HCT116 (cell line): ENCODE measurements around the gene PFKFB2. TPM values are rescaled to one million over a fixed set of nuclear protein-coding genes. Genes with fewer than 3 reads are reported as not detected.

ENCODE experiments used
- ATAC-seq: fragments of 200-7000 bp; cut with Tn5 transposase; 2 replicates; pipeline ENCODE4 v1.9.1; 2020; ENCODE audit warnings: mild to moderate bottlenecking, moderate library complexity
- BruUV-seq: library from RNA; stranded (reverse); fragments of 400-500 nt; replicated peaks from 2 replicates; lab custom pipeline; 2021; lab: Mats Ljungman, UMichigan
- CTCF ChIA-PET: fragments of 300-600 bp; sonication (Branson Sonifier 250); formaldehyde crosslinking; loops from one replicate; lab custom pipeline; 2021; ENCODE audit warnings: antibody characterized with exemption; lab: Charles Lee
- POLR2A ChIA-PET: fragments of 300-600, 350-600 bp; sonication (Branson Sonifier 250); formaldehyde crosslinking; loops from one replicate; lab custom pipeline; 2021; ENCODE audit warnings: antibody characterized with exemption; lab: Charles Lee
- RAD21 ChIA-PET, 2 experiments: fragments of 300-600 bp; sonication (Branson Sonifier 250); formaldehyde crosslinking; loops; one replicate each; lab custom pipeline; 2023; ENCODE audit warnings: low total read pairs in 2 of 2; ENCODE audit not compliant: uncharacterized antibody in 2 of 2, unreplicated experiment in 2 of 2, low non-redundant PET in 1 of 2; lab: Charles Lee
- DNase-seq: peaks from one replicate; pipeline ENCODE4 v3.0.0-alpha.2; 2010; ENCODE audit warnings: low read depth, low spot score
- H2AFZ ChIP-seq: fragments of 200-600 bp; shearing (Covaris generic), sonication (generic); 2 replicates; pipeline ENCODE4 v1.6.1; 2017; ENCODE audit warnings: low read depth, mixed run types, mixed read lengths, antibody characterized with exemption, low read length; ENCODE audit not compliant: poor library complexity, severe bottlenecking
- H3K27ac ChIP-seq: 2 replicates; pipeline ENCODE4 v1.5.1; 2012; ENCODE audit warnings: low read depth, low read length
- H3K27me3 ChIP-seq: fragments of 200-600 bp; sonication (generic); 2 replicates; pipeline ENCODE4 v1.6.1; 2016; ENCODE audit warnings: mixed run types, low read length, mixed read lengths; ENCODE audit not compliant: insufficient read depth
- H3K36me3 ChIP-seq, 2 experiments: fragments of 200-500 bp in 1 of 2; fragments of 200-600 bp in 1 of 2; sonication (Bioruptor generic) in 1 of 2; sonication (generic) in 1 of 2; 2 replicates each; pipeline versions ENCODE4 v1.5.1 to v1.6.1; 2014 to 2016; ENCODE audit warnings: low read length in 2 of 2, inconsistent platforms in 1 of 2, mixed read lengths in 1 of 2, mixed run types in 1 of 2; ENCODE audit not compliant: insufficient read depth in 2 of 2, control insufficient read depth in 1 of 2
- H3K4me1 ChIP-seq, 2 experiments: fragments of 200-600 bp in 1 of 2; sonication (generic) in 1 of 2; 2 replicates each; pipeline versions ENCODE4 v1.5.1 to v1.6.1; 2012 to 2017; ENCODE audit warnings: low read length in 2 of 2, inconsistent platforms in 1 of 2, mild to moderate bottlenecking in 1 of 2, mixed read lengths in 1 of 2, mixed run types in 1 of 2, moderate library complexity in 1 of 2; ENCODE audit not compliant: insufficient read depth in 2 of 2, control insufficient read depth in 1 of 2
- H3K4me2 ChIP-seq: fragments of 200-600 bp; sonication (generic); 2 replicates; pipeline ENCODE4 v1.6.1; 2017; ENCODE audit warnings: mixed run types, low read length, mixed read lengths
- H3K4me3 ChIP-seq, 2 experiments: fragments of 200-600 bp in 1 of 2; sonication (generic) in 1 of 2; replicated peaks in 1 of 2; 2 replicates each; pipeline ENCODE4 v1.5.1; 2011 to 2016; ENCODE audit warnings: low read length in 2 of 2, control low read depth in 1 of 2, low read depth in 1 of 2, mild to moderate bottlenecking in 1 of 2, mixed read lengths in 1 of 2, mixed run types in 1 of 2
- H3K79me2 ChIP-seq: fragments of 200-600 bp; sonication (generic); 2 replicates; pipeline ENCODE4 v1.6.1; 2017; ENCODE audit warnings: mild to moderate bottlenecking, mixed run types, low read length, moderate library complexity, mixed read lengths; ENCODE audit not compliant: insufficient read depth
- H3K9ac ChIP-seq: fragments of 200-600 bp; sonication (generic); 2 replicates; pipeline ENCODE4 v1.6.1; 2016; ENCODE audit warnings: low read length, mixed read lengths
- H3K9me2 ChIP-seq: fragments of 200-600 bp; sonication (generic), shearing (Covaris generic); 2 replicates; pipeline ENCODE4 v1.6.1; 2017; ENCODE audit warnings: mixed run types, mild to moderate bottlenecking, moderate library complexity; ENCODE audit not compliant: insufficient read depth
- H3K9me3 ChIP-seq, 2 experiments: fragments of 200-500 bp in 1 of 2; fragments of 200-600 bp in 1 of 2; sonication (Bioruptor generic) in 1 of 2; sonication (generic) in 1 of 2; 2 replicates each; pipeline ENCODE4 v1.6.1; 2014 to 2017; ENCODE audit warnings: low read length in 2 of 2, mixed read lengths in 2 of 2, inconsistent platforms in 1 of 2, low read depth in 1 of 2, mild to moderate bottlenecking in 1 of 2, mixed run types in 1 of 2, moderate library complexity in 1 of 2; ENCODE audit not compliant: control insufficient read depth in 1 of 2, insufficient read depth in 1 of 2
- H4K20me1 ChIP-seq: fragments of 200-600 bp; sonication (generic), shearing (Covaris generic); 2 replicates; pipeline ENCODE4 v1.6.1; 2017; ENCODE audit warnings: mixed run types, mild to moderate bottlenecking, moderate library complexity; ENCODE audit not compliant: insufficient read depth
- ATF3 ChIP-seq: IDR thresholded peaks from 2 replicates; pipeline ENCODE4 v1.6.1; 2012
- CBX3 ChIP-seq: IDR thresholded peaks from 2 replicates; pipeline ENCODE4 v1.6.1; 2012; ENCODE audit warnings: low read depth
- CEBPB ChIP-seq: IDR thresholded peaks from 2 replicates; pipeline ENCODE4 v1.6.1; 2012; ENCODE audit warnings: low read depth
- ELF1 ChIP-seq: IDR thresholded peaks from 2 replicates; pipeline ENCODE4 v1.6.1; 2012; ENCODE audit warnings: low read depth, borderline replicate concordance
- EZH2 ChIP-seq: fragments of 200-600 bp; sonication (generic); IDR thresholded peaks from 2 replicates; pipeline ENCODE4 v1.6.1; 2017; ENCODE audit warnings: antibody characterized with exemption, mixed run types
- MAX ChIP-seq: IDR thresholded peaks from 2 replicates; pipeline ENCODE4 v1.6.1; 2012
- POLR2AphosphoS5 ChIP-seq: IDR thresholded peaks from 2 replicates; pipeline ENCODE4 v1.6.1; 2011; ENCODE audit warnings: mild to moderate bottlenecking, low read depth, low read length, moderate library complexity
- RAD21 ChIP-seq: IDR thresholded peaks from 2 replicates; pipeline ENCODE4 v1.6.1; 2012; ENCODE audit warnings: low read depth, mild to moderate bottlenecking
- SRF ChIP-seq: IDR thresholded peaks from 2 replicates; pipeline ENCODE4 v1.6.1; 2012; ENCODE audit warnings: low read depth
- YY1 ChIP-seq: IDR thresholded peaks from 2 replicates; pipeline ENCODE4 v1.6.1; 2011; ENCODE audit warnings: low read length, low read depth, moderate library complexity, mild to moderate bottlenecking; ENCODE audit not compliant: insufficient replicate concordance; ENCODE audit errors: extremely low read depth
- ZFX ChIP-seq: fragments of 450-650 bp; IDR thresholded peaks from 2 replicates; pipeline ENCODE4 v1.6.1; 2017
- ZNF274 ChIP-seq: fragments of 200-500 bp; sonication (Bioruptor generic); IDR thresholded peaks from 2 replicates; pipeline ENCODE4 v1.6.1; 2014; ENCODE audit warnings: mild to moderate bottlenecking, low read depth, low read length, inconsistent platforms
- intact Hi-C: fragments of 100-400 bp; cut with micrococcal nuclease; formaldehyde crosslinking; loops from 2 replicates; pipeline ENCODE4 v1.10.0; 2022
- total RNA-seq: library from RNA; stranded (reverse); gene quantifications from one replicate; pipeline ENCODE4 v1.2.1, GENCODE V29; 2021; ENCODE audit not compliant: unreplicated experiment

PFKFB2 gene
- total RNA-seq, 1 experiment from 2014 or later: 13.9 TPM

GRCh38 chr1:207058252-207058651, 5.2 kb downstream of the PFKFB2 start:
- ChIA-PET RAD21 (no interaction called here), CTCF (no interaction called here), POLR2A (no interaction called here)
- Histone ChIP-seq H2AFZ (no peak overlapping the region), H3K4me3 (no peak overlapping the region), H3K27me3 (no peaks in the 10 kb centered on the region), H4K20me1 (no peaks in the 10 kb centered on the region), H3K9ac (no peak overlapping the region), H3K27ac (no peak overlapping the region), H3K4me2 (no peak overlapping the region), H3K4me1 (peaks cover 0 to 5% of the 10 kb centered on the region in 2 experiments; a peak in 2 of 4 replicates), H3K36me3 (peaks cover 0 to 7% of the 10 kb centered on the region in 2 experiments; a peak in 1 of 4 replicates), H3K9me2 (no peaks in the 10 kb centered on the region), H3K79me2 (no peaks in the 10 kb centered on the region; the same call in 1 of the 2 replicates), H3K9me3 (no peaks in the 10 kb centered on the region)
- intact Hi-C loops: no loop called here
- no TSS peak for BruUV-seq
- DNase-seq (no peak), ATAC-seq (no peak)
- TF ChIP-seq ZNF274 (no peak), CEBPB (no peak), YY1 (no peak), ELF1 (no peak), EZH2 (no peak), CBX3 (no peak), SRF (no peak), ZFX (no peak), RAD21 (no peak), MAX (no peak), POLR2AphosphoS5 (no peak), ATF3 (no peak)
